ENCODE results near the gene PCDH17. TPM values are rescaled to one million over a fixed set of nuclear protein-coding genes. Genes with fewer than 3 reads are reported as not detected.

Gene PCDH17
- total and polyA plus RNA-seq, 2 of the 4 experiments (the other 2 are of a cell fraction), result under 0.01 TPM; not detected in 1

DNA sequence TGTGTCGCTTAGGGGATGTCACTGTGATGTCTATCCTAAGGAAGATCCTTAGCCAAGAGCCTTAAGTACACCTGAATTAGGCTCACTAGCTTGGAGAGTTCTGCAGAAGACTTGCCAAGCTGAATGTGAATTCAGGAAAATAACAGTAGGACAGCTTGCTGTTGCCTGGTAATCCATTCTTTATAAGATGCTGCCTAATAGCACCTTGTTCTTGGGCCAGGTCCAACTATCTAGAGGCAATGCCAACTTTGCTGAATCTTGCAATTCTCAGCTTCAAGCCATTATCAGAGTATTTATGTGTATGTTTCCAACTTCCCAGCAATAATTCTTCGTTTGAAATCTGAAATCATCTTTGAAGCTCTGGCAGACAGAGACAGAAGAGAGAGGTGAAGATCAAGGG lies 102.8 kb downstream of the PCDH17 start:
- no peak overlapping the region for H3K9ac ChIP-seq (ENCODE audit: low read depth, low read length)
- no peak overlapping the region for H4K8ac ChIP-seq (ENCODE audit: low read depth in 2 of 2, low read length in 2 of 2)
- H3K4me3 ChIP-seq (ENCODE audit: insufficient read depth, low read depth, low read length), result no peak overlapping the region
- no peak overlapping the region for H2BK5ac ChIP-seq (ENCODE audit: low read depth, low read length, poor library complexity, severe bottlenecking)
- H2AK9ac ChIP-seq (replicated peaks; ENCODE audit: low read depth, low read length, poor library complexity), result no peak overlapping the region
- H3K23ac ChIP-seq (ENCODE audit: low read depth, low read length), result no peak overlapping the region
- intact Hi-C loops (cut with micrococcal nuclease) (no loop called here), in situ Hi-C loops (cut with MboI; ENCODE audit: low sequenced_read_pairs) (no loop called here), dilution Hi-C loops (cut with HindIII; ENCODE audit: low sequenced_read_pairs, unreplicated experiment) (no loop called here)
- DNase-seq, result no peak
- no peak for ATAC-seq (ENCODE audit: low read depth)
- no peak overlapping the region for H2BK120ac ChIP-seq (ENCODE audit: low read depth, low read length)
- no peak overlapping the region for H4K91ac ChIP-seq (ENCODE audit: insufficient read depth, low read depth, low read length)
- no peak overlapping the region for H3K56ac ChIP-seq (ENCODE audit: extremely low read depth, insufficient read depth, low read length)
- H2BK15ac ChIP-seq (ENCODE audit: low read depth, low read length), result no peak overlapping the region
- no peaks in the 10 kb centered on the region for H3K36me3 ChIP-seq (ENCODE audit: control insufficient read depth, insufficient read depth, low read length)
- ChIA-PET CTCF (no interaction called here), POLR2A (ENCODE audit: unreplicated experiment) (no interaction called here)
- no peaks in the 10 kb centered on the region for H3K4me1 ChIP-seq (ENCODE audit: control insufficient read depth, insufficient read depth, low read length)
- no peak overlapping the region for H4K5ac ChIP-seq (ENCODE audit: low read depth, low read length)
- H2AK5ac ChIP-seq (ENCODE audit: low read depth, low read length), result no peak overlapping the region
- TF ChIP-seq, protein P1, sequence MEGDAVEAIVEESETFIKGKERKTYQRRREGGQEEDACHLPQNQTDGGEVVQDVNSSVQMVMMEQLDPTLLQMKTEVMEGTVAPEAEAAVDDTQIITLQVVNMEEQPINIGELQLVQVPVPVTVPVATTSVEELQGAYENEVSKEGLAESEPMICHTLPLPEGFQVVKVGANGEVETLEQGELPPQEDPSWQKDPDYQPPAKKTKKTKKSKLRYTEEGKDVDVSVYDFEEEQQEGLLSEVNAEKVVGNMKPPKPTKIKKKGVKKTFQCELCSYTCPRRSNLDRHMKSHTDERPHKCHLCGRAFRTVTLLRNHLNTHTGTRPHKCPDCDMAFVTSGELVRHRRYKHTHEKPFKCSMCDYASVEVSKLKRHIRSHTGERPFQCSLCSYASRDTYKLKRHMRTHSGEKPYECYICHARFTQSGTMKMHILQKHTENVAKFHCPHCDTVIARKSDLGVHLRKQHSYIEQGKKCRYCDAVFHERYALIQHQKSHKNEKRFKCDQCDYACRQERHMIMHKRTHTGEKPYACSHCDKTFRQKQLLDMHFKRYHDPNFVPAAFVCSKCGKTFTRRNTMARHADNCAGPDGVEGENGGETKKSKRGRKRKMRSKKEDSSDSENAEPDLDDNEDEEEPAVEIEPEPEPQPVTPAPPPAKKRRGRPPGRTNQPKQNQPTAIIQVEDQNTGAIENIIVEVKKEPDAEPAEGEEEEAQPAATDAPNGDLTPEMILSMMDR (conservative IDR thresholded peaks at IDR 0.05; ENCODE audit: low read depth, low read length), result no peak
- no peak for TF ChIP-seq CHD1 (IDR thresholded peaks at IDR 0.05; ENCODE audit: low read depth, low read length)
- TF ChIP-seq, protein P2, sequence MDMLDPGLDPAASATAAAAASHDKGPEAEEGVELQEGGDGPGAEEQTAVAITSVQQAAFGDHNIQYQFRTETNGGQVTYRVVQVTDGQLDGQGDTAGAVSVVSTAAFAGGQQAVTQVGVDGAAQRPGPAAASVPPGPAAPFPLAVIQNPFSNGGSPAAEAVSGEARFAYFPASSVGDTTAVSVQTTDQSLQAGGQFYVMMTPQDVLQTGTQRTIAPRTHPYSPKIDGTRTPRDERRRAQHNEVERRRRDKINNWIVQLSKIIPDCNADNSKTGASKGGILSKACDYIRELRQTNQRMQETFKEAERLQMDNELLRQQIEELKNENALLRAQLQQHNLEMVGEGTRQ (IDR thresholded peaks at IDR 0.05; ENCODE audit: low read depth, low read length), result no peak
- TF ChIP-seq CEBPB (IDR thresholded peaks at IDR 0.05; ENCODE audit: low read depth, low read length), result no peak
- no peak for TF ChIP-seq POLR2A (IDR thresholded peaks at IDR 0.05; ENCODE audit: low read depth, low read length)
- TF ChIP-seq RAD21 (IDR thresholded peaks at IDR 0.05; ENCODE audit: low read length), result no peak
- no peak for TF ChIP-seq SMC3 (IDR thresholded peaks at IDR 0.05; ENCODE audit: low read depth, low read length)
- no peak for TF ChIP-seq RCOR1 (IDR thresholded peaks at IDR 0.05; ENCODE audit: insufficient replicate concordance, low read length)
- TF ChIP-seq MAZ (IDR thresholded peaks at IDR 0.05; ENCODE audit: borderline replicate concordance, low read depth, low read length), result no peak
- TF ChIP-seq MAFK (IDR thresholded peaks at IDR 0.05; ENCODE audit: low read depth, low read length), result no peak
- no peak for TF ChIP-seq NFE2L2 (IDR thresholded peaks at IDR 0.05; ENCODE audit: low read depth, low read length)
- TF ChIP-seq BHLHE40 (IDR thresholded peaks at IDR 0.05; ENCODE audit: low read depth, low read length), result no peak
- no peak for TF ChIP-seq MXI1 (IDR thresholded peaks at IDR 0.05; ENCODE audit: borderline replicate concordance, low read depth, low read length)
- TF ChIP-seq FOS (IDR thresholded peaks at IDR 0.05; ENCODE audit: low read depth, low read length), result no peak
- no peak for TF ChIP-seq RFX5 (IDR thresholded peaks at IDR 0.05; ENCODE audit: low read depth, low read length)
- WGBS, 2 experiments (ENCODE audit: extremely low coverage in 2 of 2, insufficient read length in 1 of 2), result no CpG with 5 or more reads among the region's 2 CpGs
- H3K27ac ChIP-seq (ENCODE audit: insufficient read depth, low read length), result no peak overlapping the region
- no peak overlapping the region for H3K4ac ChIP-seq (ENCODE audit: low read depth, low read length)
- H3K4me2 ChIP-seq (ENCODE audit: low read depth, low read length), result no peak overlapping the region
- no peaks in the 10 kb centered on the region for H3K79me1 ChIP-seq (ENCODE audit: low read depth in 1 of 2, low read length in 2 of 2)
- no peaks in the 10 kb centered on the region for H3K9me1 ChIP-seq (ENCODE audit: insufficient read depth, low read length)
- BruUV-seq (replicated peaks), result no TSS peak
- no peaks in the 10 kb centered on the region for H3K27me3 ChIP-seq (ENCODE audit: control insufficient read depth, insufficient read depth, low read length)
- H3K18ac ChIP-seq (ENCODE audit: low read depth, low read length), result no peak overlapping the region
- H4K20me1 ChIP-seq (ENCODE audit: insufficient read depth, low read length), result no peaks in the 10 kb centered on the region
- no peak overlapping the region for H3K14ac ChIP-seq (replicated peaks; ENCODE audit: low read depth, low read length)
- H3K9me3 ChIP-seq (ENCODE audit: control insufficient read depth, insufficient read depth, low read length), result peaks cover 2% of the 10 kb centered on the region; the same call in 1 of the 2 replicates
- H2AFZ ChIP-seq (replicated peaks; ENCODE audit: low read length, poor library complexity), result no peak overlapping the region
- no peak overlapping the region for H2BK20ac ChIP-seq (ENCODE audit: low read depth, low read length)
